Subcutaneous abdominal adipose tissue (tissue), 5 donors: ENCODE results near the gene XRN1.
"Not testable (repeated sequence)": the region's sequence is repeated elsewhere in the genome, so short reads cannot be mapped to it uniquely, and the experiment has no call there.

Source experiments
- H3K27ac ChIP-seq: one replicate; pipeline ENCODE4 v1.7.0; 2013; ENCODE audit warnings: low read depth, mild to moderate bottlenecking, inconsistent platforms, low read length, moderate library complexity
- H3K27me3 ChIP-seq, 5 donors: one replicate each; pipeline ENCODE4 v1.7.0; 2013; ENCODE audit warnings: low read length in 5 of 5, inconsistent platforms in 1 of 5; ENCODE audit not compliant: control insufficient read depth in 5 of 5, insufficient read depth in 4 of 5
- H3K36me3 ChIP-seq, 5 donors: one replicate each; pipeline ENCODE4 v1.7.0; 2013; ENCODE audit warnings: low read length in 5 of 5; ENCODE audit not compliant: control insufficient read depth in 5 of 5, insufficient read depth in 5 of 5
- H3K4me1 ChIP-seq, 5 donors: one replicate each; pipeline ENCODE4 v1.7.0; 2013; ENCODE audit warnings: low read length in 5 of 5, mild to moderate bottlenecking in 3 of 5, moderate library complexity in 1 of 5; ENCODE audit not compliant: control insufficient read depth in 5 of 5, insufficient read depth in 5 of 5
- H3K4me3 ChIP-seq, 5 donors: one replicate each; pipeline ENCODE4 v1.7.0; 2013; ENCODE audit warnings: low read length in 5 of 5, low read depth in 1 of 5
- H3K9ac ChIP-seq, 5 donors: one replicate each; pipeline ENCODE4 v1.7.0; 2013; ENCODE audit warnings: low read length in 5 of 5, mild to moderate bottlenecking in 4 of 5, moderate library complexity in 3 of 5
- H3K9me3 ChIP-seq, 5 donors: one replicate each; pipeline ENCODE4 v1.7.0; 2013; ENCODE audit warnings: low read length in 5 of 5; ENCODE audit not compliant: control insufficient read depth in 5 of 5
- donor health status: healthy.
- donor health status: healthy.
- donor health status: healthy.
- donor health status: healthy.
- donor health status: healthy.

XRN1 gene

DNA sequence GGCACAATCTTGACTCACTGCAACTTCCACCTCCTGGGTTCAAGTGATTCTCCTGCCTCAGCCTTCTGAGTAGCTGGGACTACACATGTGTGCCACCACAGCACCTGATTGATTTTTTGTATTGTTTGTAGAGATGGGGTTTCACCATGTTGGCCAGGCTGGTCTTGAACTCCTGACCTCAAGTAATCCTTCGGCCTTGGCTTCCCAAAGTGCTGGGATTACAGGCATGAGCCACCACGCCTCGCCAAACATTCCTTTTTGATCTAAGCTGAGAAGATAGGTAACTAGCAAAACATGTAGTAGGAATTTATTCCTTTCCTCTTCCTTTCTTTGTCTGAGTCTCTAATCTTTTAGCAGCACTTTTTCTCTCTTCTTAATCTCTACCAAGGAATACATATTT lies 95.1 kb downstream of the XRN1 start:
- not testable (repeated sequence) for H3K4me3 ChIP-seq, H3K4me1 ChIP-seq, H3K9ac ChIP-seq, H3K27ac ChIP-seq, H3K27me3 ChIP-seq, H3K9me3 ChIP-seq
- peaks cover 57 to 78% (median 65%) of the 10 kb centered on the region in 5 donors for H3K36me3 ChIP-seq

DNA sequence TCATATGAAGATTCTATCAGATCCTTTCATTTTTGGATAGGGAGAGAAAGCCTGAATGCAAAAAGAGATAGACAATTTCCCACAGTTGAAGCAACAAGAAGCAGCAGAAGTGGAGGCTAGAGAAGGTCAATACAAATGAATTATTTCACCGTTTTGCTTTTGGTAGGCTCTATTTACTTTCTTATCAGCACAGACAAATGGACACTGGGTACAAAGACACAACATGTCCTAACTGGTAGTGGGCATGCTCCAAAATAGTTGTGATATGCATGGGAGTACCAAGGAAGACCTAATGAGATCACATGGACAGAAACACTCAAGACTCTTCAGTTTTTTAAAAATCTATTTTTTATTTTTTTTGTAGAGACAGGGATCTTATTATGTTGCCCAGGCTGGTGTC lies 99.4 kb downstream of the XRN1 start:
- no peak overlapping the region for H3K9ac ChIP-seq
- H3K9me3 ChIP-seq: no peaks in the 10 kb centered on the region
- H3K27ac ChIP-seq: no peak overlapping the region
- no peak overlapping the region for H3K4me3 ChIP-seq
- no peaks in the 10 kb centered on the region for H3K4me1 ChIP-seq
- H3K27me3 ChIP-seq: no peaks in the 10 kb centered on the region
- H3K36me3 ChIP-seq: peaks cover 41 to 64% (median 51%) of the 10 kb centered on the region in 5 donors

DNA sequence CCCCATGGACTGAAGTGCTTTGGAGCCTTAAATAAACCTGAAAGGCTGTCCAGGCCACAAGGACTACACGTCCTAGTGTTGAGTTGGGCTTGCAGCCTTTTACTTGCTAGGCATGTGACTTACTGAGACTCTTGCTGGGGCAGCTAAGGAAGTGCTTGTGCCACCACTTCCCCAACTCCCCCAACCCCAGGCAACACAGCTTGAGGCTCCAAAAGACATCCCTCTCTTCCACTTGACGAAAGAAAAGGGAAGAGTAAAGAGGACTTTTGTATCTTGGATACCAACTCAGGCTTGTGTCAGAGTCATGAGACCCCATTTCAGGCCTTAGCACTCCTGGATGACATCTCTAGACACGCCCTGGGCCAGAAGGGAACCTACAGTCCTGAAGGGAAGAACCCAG lies 109.8 kb downstream of the XRN1 start:
- Histone ChIP-seq H3K4me3 (no peak overlapping the region), H3K9me3 (peaks cover 0 to 3% (median 0%) of the 10 kb centered on the region in 5 donors), H3K27me3 (no peaks in the 10 kb centered on the region), H3K27ac (no peak overlapping the region), H3K4me1 (peaks cover 0 to 3% (median 0%) of the 10 kb centered on the region in 5 donors), H3K9ac (no peak overlapping the region), H3K36me3 (peaks cover 16 to 48% (median 33%) of the 10 kb centered on the region in 5 donors)

DNA sequence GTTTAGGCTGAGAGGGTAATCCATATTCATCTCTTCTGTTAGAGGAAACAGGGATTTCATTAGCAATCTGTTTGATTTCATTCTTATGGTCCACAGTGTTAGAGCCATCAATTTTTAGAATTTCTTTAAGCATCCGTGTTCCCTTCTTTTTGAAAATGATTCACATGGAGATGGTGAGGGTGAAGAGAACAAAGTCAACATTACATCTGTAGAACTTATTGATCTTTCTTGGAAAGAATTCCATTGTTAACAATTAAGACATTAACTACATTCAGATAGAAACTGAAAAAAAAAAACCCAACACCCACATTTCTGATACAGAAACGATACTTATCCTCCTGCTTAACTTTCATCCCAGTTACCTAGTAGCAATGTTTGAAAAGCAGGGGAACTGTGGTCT lies 115.4 kb downstream of the XRN1 start:
- no peaks in the 10 kb centered on the region for H3K27me3 ChIP-seq
- no peak overlapping the region for H3K4me3 ChIP-seq
- H3K9me3 ChIP-seq: no peaks in the 10 kb centered on the region
- no peak overlapping the region for H3K9ac ChIP-seq
- no peaks in the 10 kb centered on the region for H3K4me1 ChIP-seq
- H3K27ac ChIP-seq: no peak overlapping the region
- H3K36me3 ChIP-seq: peaks cover 27 to 54% (median 42%) of the 10 kb centered on the region in 5 donors

DNA sequence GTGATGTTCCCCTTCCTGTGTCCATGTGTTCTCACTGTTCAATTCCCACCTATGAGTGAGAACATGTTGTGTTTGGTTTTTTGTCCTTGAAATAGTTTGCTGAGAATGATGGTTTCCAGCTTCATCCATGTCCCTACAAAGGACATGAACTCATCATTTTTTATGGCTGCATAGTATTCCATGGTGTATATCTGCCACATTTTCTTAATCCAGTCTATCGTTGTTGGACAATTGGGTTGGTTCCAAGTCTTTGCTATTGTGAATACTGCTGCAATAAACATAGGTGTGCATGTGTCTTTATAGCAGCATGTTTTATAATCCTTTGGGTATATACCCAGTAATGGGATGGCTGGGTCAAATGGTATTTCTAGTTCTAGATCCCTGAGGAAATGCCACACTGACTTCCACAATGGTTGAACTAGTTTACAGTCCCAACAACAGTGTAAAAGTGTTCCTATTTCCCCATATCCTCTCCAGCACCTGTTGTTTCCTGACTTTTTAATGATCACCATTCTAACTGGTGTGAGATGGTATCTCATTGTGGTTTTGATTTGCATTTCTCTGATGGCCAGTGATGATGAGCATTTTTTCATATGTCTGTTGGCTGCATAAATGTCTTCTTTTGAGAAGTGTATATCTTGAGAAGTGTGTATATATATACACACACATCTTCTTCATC lies 123.4 kb downstream of the XRN1 start:
- H3K36me3 ChIP-seq: peaks cover 7 to 24% (median 13%) of the 10 kb centered on the region in 5 donors
- H3K9ac ChIP-seq, H3K9me3 ChIP-seq, H3K27me3 ChIP-seq, H3K4me1 ChIP-seq, H3K27ac ChIP-seq, H3K4me3 ChIP-seq: not testable (repeated sequence)

DNA sequence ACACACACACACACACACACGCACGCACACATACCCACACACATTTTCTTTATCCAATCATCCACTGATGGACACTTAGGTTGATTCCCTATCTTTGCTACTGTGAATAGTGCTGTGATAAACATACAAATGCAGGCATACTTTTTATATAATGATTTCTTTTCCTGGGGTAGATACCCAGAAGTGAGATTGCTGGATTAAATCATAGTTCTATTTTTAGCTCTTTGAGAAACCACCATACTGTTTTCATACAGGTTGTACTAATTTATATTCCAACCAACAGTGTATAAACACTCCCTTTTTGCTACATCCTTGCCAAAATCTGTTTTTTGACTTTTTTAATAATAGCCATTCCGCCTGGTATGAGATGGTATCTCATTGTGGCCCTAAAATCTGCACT lies 127.9 kb downstream of the XRN1 start:
- Histone ChIP-seq H3K27ac (no peak overlapping the region), H3K4me1 (no peaks in the 10 kb centered on the region), H3K9me3 (no peaks in the 10 kb centered on the region), H3K4me3 (no peak overlapping the region), H3K9ac (no peak overlapping the region), H3K27me3 (no peaks in the 10 kb centered on the region), H3K36me3 (peaks cover 9 to 20% (median 14%) of the 10 kb centered on the region in 5 donors)

GRCh38 chr3:142319094-142319493 lies 128.7 kb downstream of the XRN1 start:
- Histone ChIP-seq H3K4me3 (no peak overlapping the region), H3K27ac (no peak overlapping the region), H3K9ac (no peak overlapping the region), H3K27me3 (no peaks in the 10 kb centered on the region), H3K9me3 (no peaks in the 10 kb centered on the region), H3K36me3 (peaks cover 10 to 23% (median 15%) of the 10 kb centered on the region in 5 donors), H3K4me1 (no peaks in the 10 kb centered on the region)

- Histone ChIP-seq H3K9me3 (no peaks in the 10 kb centered on the region), H3K27ac (no peak overlapping the region), H3K27me3 (no peaks in the 10 kb centered on the region), H3K4me1 (no peaks in the 10 kb centered on the region), H3K9ac (no peak overlapping the region), H3K36me3 (peaks cover 15 to 28% (median 18%) of the 10 kb centered on the region in 5 donors), H3K4me3 (no peak overlapping the region)
Measured at GRCh38 chr3:142318331-142318730, 129.5 kb downstream of the XRN1 start.

DNA sequence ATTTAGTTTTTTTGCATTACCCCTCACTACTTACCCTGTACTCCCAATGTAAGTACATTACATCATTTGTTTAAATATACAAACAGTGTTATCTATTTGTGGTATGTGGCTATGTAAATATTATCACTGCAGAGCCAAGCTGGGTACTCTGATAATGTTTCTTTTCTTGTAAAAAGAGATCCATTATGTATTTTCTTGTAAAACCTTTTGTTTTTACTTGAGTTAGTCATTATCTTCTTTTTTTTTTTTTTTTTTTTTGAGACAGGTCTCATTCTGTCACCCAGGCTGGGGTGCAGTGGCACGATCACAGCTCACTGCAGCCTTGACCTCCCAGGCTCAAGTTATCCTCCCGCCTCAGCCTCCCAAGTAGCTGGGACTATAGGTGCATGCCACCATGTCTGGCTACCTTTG lies 131.9 kb downstream of the XRN1 start:
- not testable (repeated sequence) for H3K4me3 ChIP-seq, H3K9ac ChIP-seq, H3K27me3 ChIP-seq, H3K4me1 ChIP-seq, H3K27ac ChIP-seq, H3K9me3 ChIP-seq
- peaks cover 29 to 42% (median 33%) of the 10 kb centered on the region in 5 donors for H3K36me3 ChIP-seq

GRCh38 chr3:142315083-142315482 lies 132.8 kb downstream of the XRN1 start:
- Histone ChIP-seq H3K36me3 (peaks cover 29 to 46% (median 38%) of the 10 kb centered on the region in 5 donors), H3K27me3 (no peaks in the 10 kb centered on the region), H3K9ac (no peak overlapping the region), H3K4me1 (no peaks in the 10 kb centered on the region), H3K4me3 (no peak overlapping the region), H3K9me3 (no peaks in the 10 kb centered on the region), H3K27ac (no peak overlapping the region)
